HEK293 (cell line): Measurements from ENCODE around the gene TACC2.

Experiments
- CTCF ChIA-PET: fragments of 350-600 bp; formaldehyde crosslinking; extraction: SDS; loops from one replicate; lab custom pipeline; 2021; ENCODE audit warnings: antibody characterized with exemption; lab: Yijun Ruan, JAX
- POLR2A ChIA-PET: fragments of 300-600 bp; formaldehyde crosslinking; extraction: SDS; loops from one replicate; lab custom pipeline; 2020; ENCODE audit warnings: antibody characterized with exemption, inconsistent platforms; lab: Yijun Ruan, JAX
- H3K27ac ChIP-seq: fragments of 200-500 bp; sonication (Bioruptor generic); 2 replicates; pipeline ENCODE4 v1.5.1; 2014; ENCODE audit warnings: low read depth, low read length, control low read depth, inconsistent platforms; ENCODE audit errors: extremely low read depth
- H3K36me3 ChIP-seq, 2 experiments: fragments of 200-500 bp in 1 of 2; sonication (Bioruptor generic) in 1 of 2; 1 replicate in 1 of 2; 2 replicates in 1 of 2; pipeline ENCODE4 v1.5.1; 2014 to 2017; ENCODE audit warnings: inconsistent platforms in 2 of 2, low read length in 2 of 2; ENCODE audit not compliant: control insufficient read depth in 2 of 2, insufficient read depth in 1 of 2
- H3K4me1 ChIP-seq: fragments of 200-500 bp; sonication (Bioruptor generic); 2 replicates; pipeline ENCODE4 v1.5.1; 2014; ENCODE audit warnings: mild to moderate bottlenecking, low read length, inconsistent platforms; ENCODE audit not compliant: control insufficient read depth, insufficient read depth
- H3K4me3 ChIP-seq: 2 replicates; pipeline ENCODE4 v1.5.1; 2011; ENCODE audit warnings: low read depth, mild to moderate bottlenecking, control low read depth, low read length, moderate library complexity
- H3K9me3 ChIP-seq: fragments of 200-500 bp; sonication (Bioruptor generic); 2 replicates; pipeline ENCODE4 v1.5.1; 2014; ENCODE audit warnings: low read depth, low read length, inconsistent platforms; ENCODE audit not compliant: control insufficient read depth, insufficient read depth
- BCL11B ChIP-seq: fragments of 450-650 bp; formaldehyde crosslinking; IDR thresholded peaks from 2 replicates; pipeline ENCODE4 v1.5.1; 2016; ENCODE audit warnings: low read depth, missing biosample characterization, missing genetic modification characterization
- GLIS1 ChIP-seq: fragments of 450-650 bp; formaldehyde crosslinking; IDR thresholded peaks from 2 replicates; pipeline ENCODE4 v1.5.1; 2016; ENCODE audit warnings: missing biosample characterization, missing genetic modification characterization
- HOXA7 ChIP-seq: sonication (generic); formaldehyde crosslinking; IDR thresholded peaks from 2 replicates; pipeline ENCODE4 v1.8.1; 2022; ENCODE audit warnings: missing genetic modification reagents, borderline replicate concordance
- KLF16 ChIP-seq: fragments of 450-650 bp; formaldehyde crosslinking; IDR thresholded peaks from 2 replicates; pipeline ENCODE4 v1.5.1; 2017; ENCODE audit warnings: missing biosample characterization, missing genetic modification characterization
- SALL2 ChIP-seq: fragments of 450-650 bp; formaldehyde crosslinking; IDR thresholded peaks from 2 replicates; pipeline ENCODE4 v1.5.0; 2017; ENCODE audit warnings: missing biosample characterization, mild to moderate bottlenecking, missing genetic modification characterization, borderline replicate concordance
- SP2 ChIP-seq: fragments of 450-650 bp; formaldehyde crosslinking; IDR thresholded peaks from 2 replicates; pipeline ENCODE4 v1.5.1; 2016; ENCODE audit warnings: missing biosample characterization, missing genetic modification characterization
- WT1 ChIP-seq: fragments of 450-650 bp; formaldehyde crosslinking; IDR thresholded peaks from 2 replicates; pipeline ENCODE4 v1.5.1; 2016; ENCODE audit warnings: missing biosample characterization, missing genetic modification characterization
- ZBTB7A ChIP-seq: fragments of 450-650 bp; formaldehyde crosslinking; IDR thresholded peaks from 2 replicates; pipeline ENCODE4 v1.5.1; 2016; ENCODE audit warnings: low read depth, missing biosample characterization, missing genetic modification characterization
- ZEB2 ChIP-seq: fragments of 450-650 bp; formaldehyde crosslinking; IDR thresholded peaks from 2 replicates; pipeline ENCODE4 v1.5.1; 2016; ENCODE audit warnings: missing biosample characterization, missing genetic modification characterization
- ZNF10 ChIP-seq: fragments of 450-650 bp; formaldehyde crosslinking; IDR thresholded peaks from 2 replicates; pipeline ENCODE4 v1.5.1; 2017; ENCODE audit warnings: missing biosample characterization, missing genetic modification characterization
- ZNF132 ChIP-seq: fragments of 450-650 bp; formaldehyde crosslinking; IDR thresholded peaks from 2 replicates; pipeline ENCODE4 v1.5.1; 2017; ENCODE audit warnings: missing biosample characterization, missing genetic modification characterization, borderline replicate concordance
- ZNF24 ChIP-seq: fragments of 450-650 bp; formaldehyde crosslinking; IDR thresholded peaks from 2 replicates; pipeline ENCODE4 v1.5.1; 2016; ENCODE audit warnings: missing biosample characterization, missing genetic modification characterization
- ZNF292 ChIP-seq: fragments of 450-650 bp; formaldehyde crosslinking; IDR thresholded peaks from 2 replicates; pipeline ENCODE4 v1.5.1; 2016; ENCODE audit warnings: low read depth, missing biosample characterization, missing genetic modification characterization, borderline replicate concordance
- ZNF302 ChIP-seq: fragments of 450-650 bp; formaldehyde crosslinking; IDR thresholded peaks from 2 replicates; pipeline ENCODE4 v1.5.1; 2016; ENCODE audit warnings: missing biosample characterization, missing genetic modification characterization, low read depth
- ZNF341 ChIP-seq: fragments of 450-650 bp; formaldehyde crosslinking; IDR thresholded peaks from 2 replicates; pipeline ENCODE4; 2016; ENCODE audit warnings: low read depth, missing biosample characterization, missing genetic modification characterization
- ZNF473 ChIP-seq: fragments of 450-650 bp; formaldehyde crosslinking; IDR thresholded peaks from 2 replicates; pipeline ENCODE4 v1.5.1; 2017; ENCODE audit warnings: missing biosample characterization, missing genetic modification characterization
- ZNF529 ChIP-seq: fragments of 450-650 bp; formaldehyde crosslinking; IDR thresholded peaks from 2 replicates; pipeline ENCODE4 v1.5.1; 2017; ENCODE audit warnings: missing genetic modification characterization, missing biosample characterization; ENCODE audit not compliant: insufficient replicate concordance
- ZNF530 ChIP-seq: fragments of 450-650 bp; formaldehyde crosslinking; IDR thresholded peaks from 2 replicates; pipeline ENCODE4 v1.5.1; 2016; ENCODE audit warnings: low read depth, missing biosample characterization, missing genetic modification characterization
- ZNF555 ChIP-seq: fragments of 450-650 bp; formaldehyde crosslinking; conservative IDR thresholded peaks from 2 replicates; pipeline ENCODE4 v1.5.1; 2017; ENCODE audit warnings: missing biosample characterization, mild to moderate bottlenecking, missing genetic modification characterization, inconsistent platforms
- ZNF571 ChIP-seq: fragments of 450-650 bp; formaldehyde crosslinking; IDR thresholded peaks from 2 replicates; pipeline ENCODE4 v1.5.0; 2017; ENCODE audit warnings: missing biosample characterization, missing genetic modification characterization
- ZNF701 ChIP-seq: fragments of 450-650 bp; formaldehyde crosslinking; IDR thresholded peaks from 2 replicates; pipeline ENCODE4 v1.5.1; 2016; ENCODE audit warnings: missing biosample characterization, missing genetic modification characterization
- ZNF76 ChIP-seq: fragments of 450-650 bp; formaldehyde crosslinking; IDR thresholded peaks from 2 replicates; pipeline ENCODE4; 2016; ENCODE audit warnings: low read depth, missing biosample characterization, missing genetic modification characterization, borderline replicate concordance
- ZNF791 ChIP-seq: fragments of 450-650 bp; formaldehyde crosslinking; IDR thresholded peaks from 2 replicates; pipeline ENCODE4 v1.5.1; 2016; ENCODE audit warnings: missing biosample characterization, missing genetic modification characterization
- ZSCAN16 ChIP-seq: fragments of 450-650 bp; formaldehyde crosslinking; IDR thresholded peaks from 2 replicates; pipeline ENCODE4 v1.5.1; 2016; ENCODE audit warnings: missing biosample characterization, missing genetic modification characterization
- TF ChIP-seq, protein P1 (sequence below): fragments of 450-650 bp; IDR thresholded peaks from 2 replicates; pipeline ENCODE4 v1.5.1; 2018; ENCODE audit warnings: missing biosample characterization, missing genetic modification characterization
- TF ChIP-seq, protein P2 (sequence below): fragments of 450-650 bp; formaldehyde crosslinking; IDR thresholded peaks from 2 replicates; pipeline ENCODE4 v1.5.1; 2016; ENCODE audit warnings: missing biosample characterization, missing genetic modification characterization, borderline replicate concordance
- TF ChIP-seq, protein P3 (sequence below): fragments of 450-650 bp; formaldehyde crosslinking; IDR thresholded peaks from 2 replicates; pipeline ENCODE4 v1.5.1; 2017; ENCODE audit warnings: missing biosample characterization, missing genetic modification characterization

TACC2 gene

DNA sequence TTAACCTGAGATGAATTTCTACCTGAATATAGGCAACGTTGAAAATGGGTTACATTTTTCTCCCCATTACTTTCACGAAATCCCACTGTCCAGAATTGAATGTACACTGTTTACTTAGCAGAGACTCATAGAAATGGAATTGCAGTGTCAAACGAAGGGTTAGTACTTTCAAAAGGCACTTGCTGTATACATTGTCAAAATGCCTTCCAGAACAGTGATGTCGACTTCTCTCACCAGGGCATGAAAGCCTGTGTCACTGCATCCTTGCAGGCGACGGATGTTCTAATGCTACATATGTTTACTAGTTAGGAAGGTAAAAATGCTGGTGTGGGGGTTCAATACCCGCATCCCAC lies 41.2 kb downstream of the TACC2 start:
- Histone ChIP-seq H3K4me3 (no peak overlapping the region), H3K9me3 (no peaks in the 10 kb centered on the region), H3K4me1 (no peaks in the 10 kb centered on the region), H3K27ac (no peak overlapping the region), H3K36me3 (no peaks in the 10 kb centered on the region)
- TF ChIP-seq GLIS1 (no peak), ZNF76 (tag by site-specific recombination) (no peak), ZNF341 (tag by site-specific recombination) (no peak), ZNF791 (tag by site-specific recombination) (no peak), BCL11B (tag by site-specific recombination) (no peak), SALL2 (tag by site-specific recombination) (no peak), KLF16 (no peak), HOXA7 (CRISPR knock-in tag) (no peak), ZBTB7A (tag by site-specific recombination) (no peak), ZEB2 (tag by site-specific recombination) (no peak), WT1 (no peak), ZSCAN16 (tag by site-specific recombination) (no peak), SP2 (tag by site-specific recombination) (no peak)
- TF ChIP-seq, protein P1, sequence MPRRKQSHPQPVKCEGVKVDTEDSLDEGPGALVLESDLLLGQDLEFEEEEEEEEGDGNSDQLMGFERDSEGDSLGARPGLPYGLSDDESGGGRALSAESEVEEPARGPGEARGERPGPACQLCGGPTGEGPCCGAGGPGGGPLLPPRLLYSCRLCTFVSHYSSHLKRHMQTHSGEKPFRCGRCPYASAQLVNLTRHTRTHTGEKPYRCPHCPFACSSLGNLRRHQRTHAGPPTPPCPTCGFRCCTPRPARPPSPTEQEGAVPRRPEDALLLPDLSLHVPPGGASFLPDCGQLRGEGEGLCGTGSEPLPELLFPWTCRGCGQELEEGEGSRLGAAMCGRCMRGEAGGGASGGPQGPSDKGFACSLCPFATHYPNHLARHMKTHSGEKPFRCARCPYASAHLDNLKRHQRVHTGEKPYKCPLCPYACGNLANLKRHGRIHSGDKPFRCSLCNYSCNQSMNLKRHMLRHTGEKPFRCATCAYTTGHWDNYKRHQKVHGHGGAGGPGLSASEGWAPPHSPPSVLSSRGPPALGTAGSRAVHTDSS, result no peak
- TF ChIP-seq, protein P2, sequence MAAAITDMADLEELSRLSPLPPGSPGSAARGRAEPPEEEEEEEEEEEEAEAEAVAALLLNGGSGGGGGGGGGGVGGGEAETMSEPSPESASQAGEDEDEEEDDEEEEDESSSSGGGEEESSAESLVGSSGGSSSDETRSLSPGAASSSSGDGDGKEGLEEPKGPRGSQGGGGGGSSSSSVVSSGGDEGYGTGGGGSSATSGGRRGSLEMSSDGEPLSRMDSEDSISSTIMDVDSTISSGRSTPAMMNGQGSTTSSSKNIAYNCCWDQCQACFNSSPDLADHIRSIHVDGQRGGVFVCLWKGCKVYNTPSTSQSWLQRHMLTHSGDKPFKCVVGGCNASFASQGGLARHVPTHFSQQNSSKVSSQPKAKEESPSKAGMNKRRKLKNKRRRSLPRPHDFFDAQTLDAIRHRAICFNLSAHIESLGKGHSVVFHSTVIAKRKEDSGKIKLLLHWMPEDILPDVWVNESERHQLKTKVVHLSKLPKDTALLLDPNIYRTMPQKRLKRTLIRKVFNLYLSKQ (tag by site-specific recombination), result no peak
- CTCF ChIA-PET, result interaction anchor here (0.5 kb wide), 1 partner anchor 26 kb away, joined by 3 read pairs; no protein-coding TSS in a partner anchor
- POLR2A ChIA-PET, result no interaction called here

DNA sequence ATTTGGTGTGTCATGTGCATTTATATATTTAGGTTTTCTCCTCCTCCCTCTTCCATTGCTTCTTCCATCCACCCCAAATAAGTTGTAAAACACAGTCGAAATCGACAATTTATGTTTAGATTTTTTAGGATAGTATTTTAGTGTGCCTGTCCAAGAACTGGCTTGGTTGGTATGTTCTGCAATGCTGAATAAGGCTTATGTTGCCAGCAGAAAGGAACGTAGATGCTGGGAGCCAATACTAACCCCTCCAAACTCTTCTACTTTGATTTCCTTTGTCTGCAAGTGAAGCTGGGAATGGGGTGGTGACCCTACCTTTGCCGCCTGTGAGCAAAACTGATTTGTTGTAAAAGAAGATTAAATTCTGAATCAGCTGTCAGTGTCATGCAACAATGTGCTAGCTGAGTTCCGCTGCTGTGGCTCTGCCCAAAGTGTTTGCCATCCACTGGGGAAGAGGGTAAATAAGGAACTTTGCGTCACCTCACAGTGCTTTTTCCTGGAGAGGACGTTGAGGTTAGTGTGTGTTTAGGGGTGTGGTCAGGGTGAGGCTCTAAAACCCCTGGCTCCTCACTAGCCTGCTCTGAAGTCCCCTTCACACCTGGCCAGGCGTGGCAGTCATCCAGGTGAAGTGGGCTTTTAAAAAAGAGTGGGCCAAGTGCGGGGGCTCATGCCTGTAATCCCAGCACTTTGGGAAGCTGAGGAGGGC lies 44.4 kb downstream of the TACC2 start:
- no peak overlapping the region for H3K4me3 ChIP-seq
- CTCF ChIA-PET, result interaction anchor here (0.7 kb wide), 1 partner anchor 232 kb away, joined by 3 read pairs; no protein-coding TSS in a partner anchor
- POLR2A ChIA-PET, result no interaction called here
- H3K36me3 ChIP-seq, result no peaks in the 10 kb centered on the region
- no peak for TF ChIP-seq ZNF529 (tag by site-specific recombination)
- no peaks in the 10 kb centered on the region for H3K9me3 ChIP-seq
- H3K27ac ChIP-seq, result no peak overlapping the region
- H3K4me1 ChIP-seq, result no peaks in the 10 kb centered on the region

DNA sequence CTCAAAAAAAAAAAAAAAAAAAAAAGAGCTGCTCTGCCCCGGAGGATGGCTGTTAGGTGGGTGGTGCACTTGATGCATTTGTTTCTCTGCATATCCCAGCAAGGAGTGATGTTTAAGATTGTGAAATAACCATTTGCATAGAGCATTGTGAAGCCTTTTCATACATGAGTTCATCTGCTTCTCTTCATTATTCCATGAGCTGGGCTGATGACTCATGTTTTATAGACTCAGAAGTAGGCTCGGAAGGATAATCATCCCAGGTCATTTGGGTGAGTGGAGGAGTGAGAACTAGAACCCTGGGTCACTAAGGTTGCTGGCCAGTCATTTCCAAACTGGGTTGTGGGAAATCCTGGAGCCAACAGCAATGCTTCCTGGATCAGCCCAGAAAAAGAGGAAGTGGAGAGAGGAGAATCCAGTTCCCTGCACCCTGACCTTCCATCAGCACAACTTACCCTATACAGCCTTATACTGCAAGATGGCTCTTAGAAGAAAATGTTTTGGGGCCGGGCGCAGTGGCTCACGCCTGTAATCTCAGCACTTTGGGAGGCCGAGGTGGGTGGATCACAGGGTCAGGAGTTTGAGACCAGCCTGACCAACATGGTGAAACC lies 45.3 kb downstream of the TACC2 start:
- H3K36me3 ChIP-seq, result no peaks in the 10 kb centered on the region
- no peak overlapping the region for H3K27ac ChIP-seq
- no peaks in the 10 kb centered on the region for H3K9me3 ChIP-seq
- POLR2A ChIA-PET, result no interaction called here
- CTCF ChIA-PET, result no interaction called here
- no peak overlapping the region for H3K4me3 ChIP-seq
- no peaks in the 10 kb centered on the region for H3K4me1 ChIP-seq
- no peak for TF ChIP-seq ZNF10
- no peak for TF ChIP-seq ZNF530
- TF ChIP-seq ZNF473 (tag by site-specific recombination), result no peak
- TF ChIP-seq ZNF701 (tag by site-specific recombination), result no peak
- TF ChIP-seq ZNF571 (tag by site-specific recombination), result no peak
- TF ChIP-seq ZNF24 (tag by site-specific recombination), result no peak
- TF ChIP-seq, protein P3, sequence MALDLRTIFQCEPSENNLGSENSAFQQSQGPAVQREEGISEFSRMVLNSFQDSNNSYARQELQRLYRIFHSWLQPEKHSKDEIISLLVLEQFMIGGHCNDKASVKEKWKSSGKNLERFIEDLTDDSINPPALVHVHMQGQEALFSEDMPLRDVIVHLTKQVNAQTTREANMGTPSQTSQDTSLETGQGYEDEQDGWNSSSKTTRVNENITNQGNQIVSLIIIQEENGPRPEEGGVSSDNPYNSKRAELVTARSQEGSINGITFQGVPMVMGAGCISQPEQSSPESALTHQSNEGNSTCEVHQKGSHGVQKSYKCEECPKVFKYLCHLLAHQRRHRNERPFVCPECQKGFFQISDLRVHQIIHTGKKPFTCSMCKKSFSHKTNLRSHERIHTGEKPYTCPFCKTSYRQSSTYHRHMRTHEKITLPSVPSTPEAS (tag by site-specific recombination), result no peak
- TF ChIP-seq ZNF302, result no peak
- no peak for TF ChIP-seq ZNF292 (tag by site-specific recombination)
- TF ChIP-seq ZNF555 (tag by site-specific recombination), result no peak
- TF ChIP-seq ZNF132 (tag by site-specific recombination), result no peak
